ENCODE data around the gene CLRN2.

Gene CLRN2

GRCh38 chr4:17514865-17515264 lies at the start of gene CLRN2:
Gene CLRN2 (plus strand): TSS chr4:17515165. CDS start chr4:17515267, 102 bp downstream.
- DNase-seq: no peak

GRCh38 chr4:17468619-17469221 lies 46.2 kb upstream of the CLRN2 start:
- no peak for DNase-seq

GRCh38 chr4:17469931-17470674 lies 44.9 kb upstream of the CLRN2 start:
- DNase-seq: no peak

GRCh38 chr4:17475481-17475880 lies 39.5 kb upstream of the CLRN2 start:
- no peak for DNase-seq

- no peak for DNase-seq
These were observed 38.1 kb upstream of the CLRN2 start for GRCh38 chr4:17476853-17477252.

- DNase-seq: no peak
These were observed 37.0 kb upstream of the CLRN2 start for GRCh38 chr4:17477774-17478472.

GRCh38 chr4:17480210-17480927 lies 34.6 kb upstream of the CLRN2 start:
- no peak for DNase-seq

GRCh38 chr4:17480955-17481354 lies 34.0 kb upstream of the CLRN2 start:
- DNase-seq: no peak

- no peak for DNase-seq
These were observed 32.2 kb upstream of the CLRN2 start for GRCh38 chr4:17482716-17483115.

GRCh38 chr4:17489123-17489522 lies 25.8 kb upstream of the CLRN2 start:
- DNase-seq: no peak

- no peak for DNase-seq
These were observed 25.2 kb upstream of the CLRN2 start for GRCh38 chr4:17489721-17490120.

GRCh38 chr4:17490575-17491059 lies 24.3 kb upstream of the CLRN2 start:
- no peak for DNase-seq

GRCh38 chr4:17491196-17491595 lies 23.8 kb upstream of the CLRN2 start:
- DNase-seq: no peak

- no peak for DNase-seq
These were observed 22.8 kb upstream of the CLRN2 start for GRCh38 chr4:17492058-17492741.

- DNase-seq: no peak
These were observed 22.1 kb upstream of the CLRN2 start for GRCh38 chr4:17492876-17493275.

- DNase-seq: no peak
These were observed 21.3 kb upstream of the CLRN2 start for GRCh38 chr4:17493619-17494018.

- no peak for DNase-seq
These were observed 20.4 kb upstream of the CLRN2 start for GRCh38 chr4:17494258-17495190.

- no peak for DNase-seq
These were observed 17.0 kb upstream of the CLRN2 start for GRCh38 chr4:17497890-17498523.

GRCh38 chr4:17500574-17500973 lies 14.4 kb upstream of the CLRN2 start:
- no peak for DNase-seq

GRCh38 chr4:17502756-17503155 lies 12.2 kb upstream of the CLRN2 start:
- DNase-seq: no peak

- DNase-seq: no peak
These were observed 10.9 kb upstream of the CLRN2 start for GRCh38 chr4:17504081-17504480.
